Raji (cell line): ENCODE results near the gene SMYD4.
A peak's percentile ranks its signal among the peaks of the same experiment; 100 is the strongest.

Experiments used
- POLR2A ChIP-seq: IDR thresholded peaks from 2 replicates; pipeline ENCODE4 v1.6.1; 2011; ENCODE audit warnings: low read depth, low read length, control low read depth; ENCODE audit not compliant: insufficient read depth

SMYD4 gene

DNA sequence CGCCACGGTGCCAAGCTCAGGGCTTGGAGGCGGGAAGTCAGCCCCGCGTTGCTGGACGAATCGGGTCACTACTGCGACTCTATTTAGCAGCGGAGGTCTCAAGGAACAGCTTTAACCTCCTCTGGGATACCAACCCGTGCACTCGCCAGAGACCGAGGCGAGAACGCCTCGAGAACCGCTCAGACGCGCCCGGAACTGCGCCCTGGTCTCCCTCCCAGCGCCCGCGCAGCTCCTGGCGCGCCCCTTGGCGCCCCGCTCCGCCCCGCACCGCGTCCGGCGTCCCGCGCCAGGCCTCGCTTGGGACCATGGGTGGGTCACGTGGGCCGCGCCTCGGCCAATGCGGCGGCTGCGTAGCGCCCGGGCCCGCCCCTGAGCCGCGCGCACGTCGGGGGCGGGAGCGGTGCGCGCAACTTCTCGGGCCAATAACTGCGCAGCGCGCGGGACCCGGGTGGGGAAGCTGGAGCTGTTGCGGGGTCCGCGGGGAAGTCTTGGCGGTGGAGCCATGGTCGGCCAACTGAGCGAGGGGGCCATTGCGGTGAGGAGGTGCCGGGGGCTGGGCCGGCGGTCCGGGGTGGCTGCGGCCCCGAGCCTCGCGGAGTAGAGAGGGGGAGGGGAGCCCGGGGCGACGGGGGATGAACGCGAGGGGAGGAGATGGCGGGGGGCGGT, at the start of gene SMYD4, which contains the start of gene RPA1:
Gene SMYD4, minus strand, starts transcription at position 311 of the 666 bp plus-strand sequence. CDS start 1,908 bp downstream, outside the sequence.
Gene RPA1, plus strand, starts transcription at position 414 of the 666 bp plus-strand sequence. Its CDS starts 89 bp downstream, at position 503.
- peak; percentile 90 for TF ChIP-seq POLR2A

GRCh38 chr17:1878419-1879121, 48.9 kb upstream of the SMYD4 start:
- TF ChIP-seq POLR2A, result no peak

- no peak for TF ChIP-seq POLR2A
Observed at GRCh38 chr17:1875597-1875996, 45.9 kb upstream of the SMYD4 start.

DNA sequence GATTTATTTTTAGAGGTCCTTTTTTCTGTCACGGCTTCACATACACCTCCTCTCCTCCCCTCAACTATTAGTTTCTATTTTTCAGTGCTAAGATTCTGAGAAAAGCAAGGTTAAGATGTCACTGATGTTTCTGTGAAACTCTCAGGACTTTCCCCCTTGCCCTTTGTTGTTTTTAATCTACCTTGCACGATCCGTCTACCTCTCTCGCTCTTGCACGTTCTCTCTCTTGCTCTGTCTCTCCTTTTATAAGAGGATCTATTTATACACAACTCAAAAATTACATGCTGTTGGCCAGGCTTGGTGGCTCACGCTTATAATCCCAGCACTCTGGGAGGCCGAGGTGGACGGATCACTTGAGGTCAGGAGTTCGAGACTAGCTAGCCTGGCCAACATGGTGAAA, 43.7 kb upstream of the SMYD4 start:
- TF ChIP-seq POLR2A, result no peak

- TF ChIP-seq POLR2A, result no peak
Observed at GRCh38 chr17:1872976-1873375, 43.3 kb upstream of the SMYD4 start.

GRCh38 chr17:1872254-1872653, 42.6 kb upstream of the SMYD4 start:
- no peak for TF ChIP-seq POLR2A

GRCh38 chr17:1871756-1872155, 42.1 kb upstream of the SMYD4 start:
- no peak for TF ChIP-seq POLR2A

- TF ChIP-seq POLR2A, result no peak
Observed at GRCh38 chr17:1870592-1870991, 40.9 kb upstream of the SMYD4 start.

DNA sequence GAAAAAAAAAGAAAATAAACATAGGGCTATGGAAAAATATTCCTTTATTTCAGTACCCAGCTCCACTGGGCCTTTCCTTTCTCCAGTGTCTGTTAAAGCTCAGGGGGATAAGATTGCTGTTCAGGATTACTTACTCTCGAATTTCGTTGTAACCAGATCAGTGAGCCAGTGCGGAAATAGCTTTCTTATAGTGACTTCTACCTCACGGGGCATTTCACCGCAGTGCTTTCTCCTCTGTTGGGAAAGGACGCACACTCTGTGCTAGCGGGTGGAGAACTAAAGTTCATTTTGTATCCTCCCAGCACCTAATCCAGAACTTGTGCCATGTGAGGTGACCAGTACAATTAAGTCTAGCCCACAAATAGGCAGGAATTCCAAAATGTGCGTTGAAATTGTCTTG, 38.4 kb upstream of the SMYD4 start:
- TF ChIP-seq POLR2A, result no peak

- no peak for TF ChIP-seq POLR2A
Observed at GRCh38 chr17:1867307-1867706, 37.6 kb upstream of the SMYD4 start.

GRCh38 chr17:1865252-1866037, 35.7 kb upstream of the SMYD4 start:
- no peak for TF ChIP-seq POLR2A

- TF ChIP-seq POLR2A, result no peak
Observed at GRCh38 chr17:1861391-1862010, 31.8 kb upstream of the SMYD4 start.

GRCh38 chr17:1860978-1861377, 31.3 kb upstream of the SMYD4 start:
- TF ChIP-seq POLR2A, result no peak

DNA sequence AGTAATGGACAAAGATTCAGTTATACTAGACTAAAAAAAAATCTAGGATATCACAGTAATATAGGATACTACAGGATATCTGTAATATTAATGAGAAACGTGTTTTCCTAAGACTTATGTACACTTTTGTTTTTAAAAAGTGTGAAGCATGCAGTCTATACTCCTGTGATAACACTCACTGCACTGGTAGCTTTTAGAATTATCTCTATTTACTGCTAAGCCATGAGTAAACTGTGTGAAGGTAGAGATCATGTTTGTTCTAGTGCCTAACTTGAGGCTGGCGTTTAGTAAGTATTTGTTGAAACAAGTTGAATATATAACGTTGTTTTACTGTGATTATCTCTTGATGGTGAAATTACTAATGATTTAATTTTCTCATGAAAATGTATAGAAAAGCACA, 24.0 kb upstream of the SMYD4 start:
- no peak for TF ChIP-seq POLR2A

DNA sequence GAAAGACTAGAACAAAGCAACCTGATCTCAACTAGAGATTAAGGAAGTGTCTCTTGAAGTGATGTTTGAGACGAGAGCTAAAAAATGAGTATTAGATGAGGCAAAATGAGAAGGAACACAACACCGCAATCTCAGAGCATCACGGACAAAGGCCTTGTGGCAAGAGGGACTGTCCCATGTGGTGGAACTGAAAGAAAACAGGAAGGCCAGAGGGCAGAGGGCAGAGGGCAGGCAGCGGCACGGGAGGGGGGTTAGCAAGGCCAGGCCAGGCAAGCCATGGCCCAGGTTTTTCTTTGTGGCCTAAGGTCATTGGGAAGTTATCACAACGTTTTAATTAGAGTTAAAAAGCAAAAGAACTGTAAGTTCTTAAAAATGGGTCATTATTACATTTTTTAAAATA, 22.6 kb upstream of the SMYD4 start:
- no peak for TF ChIP-seq POLR2A
